Measurements from ENCODE around the gene IMPA2.

Gene IMPA2

DNA sequence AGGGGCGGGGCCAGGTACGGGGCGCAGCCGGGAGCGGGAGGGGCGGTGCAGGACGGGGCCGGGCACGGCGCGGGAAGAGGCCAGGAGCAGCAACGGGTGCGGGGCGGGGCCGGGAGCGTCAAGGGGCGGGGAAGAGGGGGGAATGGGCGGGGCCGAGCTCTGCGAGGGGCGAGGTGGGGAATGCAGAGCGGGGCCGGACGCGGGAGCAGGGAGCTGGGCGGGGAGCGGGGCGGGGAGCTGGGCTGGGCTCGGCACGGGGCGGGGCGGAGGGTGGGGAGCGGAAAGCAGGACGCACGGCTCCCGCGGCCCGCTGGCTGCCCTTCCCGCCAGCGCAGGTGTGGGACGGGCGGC, at the start of gene IMPA2:
Gene IMPA2, plus strand, starts transcription at position 316 of the 351 bp plus-strand sequence. CDS start 163 bp downstream, outside the sequence.
- H3K27me3 ChIP-seq (ENCODE audit: insufficient read depth, low read length, poor library complexity, severe bottlenecking), result no peaks in the 10 kb centered on the region
- H3K9me3 ChIP-seq (ENCODE audit: insufficient read depth, low read depth, low read length), result no peaks in the 10 kb centered on the region
- no peak for TF ChIP-seq EZH2phosphoT487 (IDR thresholded peaks at IDR 0.05; ENCODE audit: borderline replicate concordance)
- TF ChIP-seq, protein P1, sequence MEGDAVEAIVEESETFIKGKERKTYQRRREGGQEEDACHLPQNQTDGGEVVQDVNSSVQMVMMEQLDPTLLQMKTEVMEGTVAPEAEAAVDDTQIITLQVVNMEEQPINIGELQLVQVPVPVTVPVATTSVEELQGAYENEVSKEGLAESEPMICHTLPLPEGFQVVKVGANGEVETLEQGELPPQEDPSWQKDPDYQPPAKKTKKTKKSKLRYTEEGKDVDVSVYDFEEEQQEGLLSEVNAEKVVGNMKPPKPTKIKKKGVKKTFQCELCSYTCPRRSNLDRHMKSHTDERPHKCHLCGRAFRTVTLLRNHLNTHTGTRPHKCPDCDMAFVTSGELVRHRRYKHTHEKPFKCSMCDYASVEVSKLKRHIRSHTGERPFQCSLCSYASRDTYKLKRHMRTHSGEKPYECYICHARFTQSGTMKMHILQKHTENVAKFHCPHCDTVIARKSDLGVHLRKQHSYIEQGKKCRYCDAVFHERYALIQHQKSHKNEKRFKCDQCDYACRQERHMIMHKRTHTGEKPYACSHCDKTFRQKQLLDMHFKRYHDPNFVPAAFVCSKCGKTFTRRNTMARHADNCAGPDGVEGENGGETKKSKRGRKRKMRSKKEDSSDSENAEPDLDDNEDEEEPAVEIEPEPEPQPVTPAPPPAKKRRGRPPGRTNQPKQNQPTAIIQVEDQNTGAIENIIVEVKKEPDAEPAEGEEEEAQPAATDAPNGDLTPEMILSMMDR (conservative IDR thresholded peaks at IDR 0.05; ENCODE audit: low read length), result no peak
- H3K4me2 ChIP-seq (ENCODE audit: low read depth, low read length, poor library complexity, severe bottlenecking), result peak within 1 kb of the TSS; percentile 88
- H3F3A ChIP-seq (ENCODE audit: low read depth), result no peaks in the 10 kb centered on the region
- no peaks in the 10 kb centered on the region for H4K20me1 ChIP-seq (ENCODE audit: insufficient read depth, low read length, poor library complexity, severe bottlenecking)
- peaks cover 10% of the 10 kb centered on the region for H3K4me1 ChIP-seq (ENCODE audit: insufficient read depth, low read length, poor library complexity, severe bottlenecking)
- H3K9ac ChIP-seq (ENCODE audit: low read depth, low read length, poor library complexity, severe bottlenecking), result peak within 1 kb of the TSS; percentile 79
- peak within 1 kb of the TSS; percentile 83 for H3K4me3 ChIP-seq (ENCODE audit: low read length, poor library complexity, severe bottlenecking)
- H3K9me2 ChIP-seq (replicated peaks; ENCODE audit: low read depth, low read length), result no peaks in the 10 kb centered on the region
- H3K36me3 ChIP-seq (ENCODE audit: insufficient read depth, low read length), result no peaks in the 10 kb centered on the region
- H3K79me2 ChIP-seq (ENCODE audit: insufficient read depth, low read length), result no peaks in the 10 kb centered on the region
- peak within 1 kb of the TSS; percentile 97 for H2AFZ ChIP-seq (ENCODE audit: low read length)

DNA sequence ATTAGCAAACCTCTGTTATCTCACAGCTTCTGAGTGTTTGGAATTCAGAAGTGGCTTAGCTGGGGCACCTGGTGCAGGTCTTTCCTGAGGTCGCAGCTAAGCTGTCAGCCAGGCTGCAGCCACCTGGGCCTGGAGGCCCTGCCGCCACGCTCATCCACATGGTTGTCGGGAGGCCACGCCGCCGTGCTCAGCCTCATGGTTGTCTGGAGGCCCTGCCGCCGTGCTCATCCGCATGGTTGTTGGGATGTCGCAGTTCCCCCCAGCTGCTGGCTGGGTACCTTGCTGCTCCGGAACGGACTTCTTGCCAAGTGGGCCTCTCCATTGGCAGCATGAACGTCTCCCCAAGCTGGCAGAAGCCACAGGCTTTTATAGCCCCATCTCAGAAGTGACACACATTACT, 48.9 kb upstream of the IMPA2 start:
- Histone ChIP-seq H3K4me2 (ENCODE audit: low read depth, low read length, poor library complexity, severe bottlenecking) (no peak overlapping the region), H4K20me1 (ENCODE audit: insufficient read depth, low read length, poor library complexity, severe bottlenecking) (no peaks in the 10 kb centered on the region), H3K36me3 (ENCODE audit: insufficient read depth, low read length) (no peaks in the 10 kb centered on the region), H3F3A (ENCODE audit: low read depth) (no peaks in the 10 kb centered on the region), H2AFZ (ENCODE audit: low read length) (no peak overlapping the region), H3K9me3 (ENCODE audit: insufficient read depth, low read depth, low read length) (no peaks in the 10 kb centered on the region), H3K9ac (ENCODE audit: low read depth, low read length, poor library complexity, severe bottlenecking) (no peak overlapping the region), H3K27me3 (ENCODE audit: insufficient read depth, low read length, poor library complexity, severe bottlenecking) (no peaks in the 10 kb centered on the region), H3K79me2 (ENCODE audit: insufficient read depth, low read length) (no peaks in the 10 kb centered on the region), H3K4me3 (ENCODE audit: low read length, poor library complexity, severe bottlenecking) (no peak overlapping the region), H3K4me1 (ENCODE audit: insufficient read depth, low read length, poor library complexity, severe bottlenecking) (no peaks in the 10 kb centered on the region), H3K9me2 (replicated peaks; ENCODE audit: low read depth, low read length) (no peaks in the 10 kb centered on the region)
- TF ChIP-seq EZH2phosphoT487 (IDR thresholded peaks at IDR 0.05; ENCODE audit: borderline replicate concordance), result no peak
- TF ChIP-seq, protein P1 (conservative IDR thresholded peaks at IDR 0.05; ENCODE audit: low read length), result no peak

DNA sequence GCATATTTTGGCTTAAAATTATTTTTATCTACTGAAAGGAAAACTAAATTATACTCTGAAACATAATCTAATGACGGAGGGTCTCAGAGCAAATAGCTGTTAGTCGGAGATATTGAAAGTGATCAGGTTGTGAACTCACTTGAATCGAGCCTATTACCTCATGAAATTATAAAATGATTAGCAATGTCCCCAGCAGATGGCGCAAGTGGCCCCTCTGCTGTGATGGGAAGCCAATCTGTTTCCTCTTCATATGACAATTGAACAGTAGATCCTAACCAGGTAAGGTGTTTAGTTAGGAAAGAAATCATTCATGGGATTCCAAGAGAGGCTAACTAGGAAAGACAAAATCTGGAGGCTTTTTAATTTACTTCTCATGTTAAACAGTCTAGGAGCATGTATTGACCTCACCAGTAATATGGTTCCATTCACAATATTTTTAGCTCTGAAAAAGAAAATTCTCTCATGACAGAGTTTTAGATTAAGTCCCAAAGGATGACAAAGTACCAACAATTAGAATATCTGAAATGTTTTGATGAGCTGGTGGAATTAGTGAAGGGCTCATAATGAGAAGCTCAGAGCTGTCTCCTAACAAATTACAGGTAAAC, 43.3 kb upstream of the IMPA2 start:
- Histone ChIP-seq H2AFZ (ENCODE audit: low read length) (no peak overlapping the region; the same call in 1 of the 2 replicates), H3K9me2 (replicated peaks; ENCODE audit: low read depth, low read length) (no peaks in the 10 kb centered on the region), H3K36me3 (ENCODE audit: insufficient read depth, low read length) (no peaks in the 10 kb centered on the region), H3K9ac (ENCODE audit: low read depth, low read length, poor library complexity, severe bottlenecking) (no peak overlapping the region), H3F3A (ENCODE audit: low read depth) (no peaks in the 10 kb centered on the region), H3K4me3 (ENCODE audit: low read length, poor library complexity, severe bottlenecking) (peak overlapping the region; percentile 38), H3K27me3 (ENCODE audit: insufficient read depth, low read length, poor library complexity, severe bottlenecking) (no peaks in the 10 kb centered on the region), H3K4me2 (ENCODE audit: low read depth, low read length, poor library complexity, severe bottlenecking) (peak overlapping the region; percentile 25), H3K79me2 (ENCODE audit: insufficient read depth, low read length) (no peaks in the 10 kb centered on the region), H3K9me3 (ENCODE audit: insufficient read depth, low read depth, low read length) (no peaks in the 10 kb centered on the region), H4K20me1 (ENCODE audit: insufficient read depth, low read length, poor library complexity, severe bottlenecking) (no peaks in the 10 kb centered on the region), H3K4me1 (ENCODE audit: insufficient read depth, low read length, poor library complexity, severe bottlenecking) (no peaks in the 10 kb centered on the region)
- TF ChIP-seq EZH2phosphoT487 (IDR thresholded peaks at IDR 0.05; ENCODE audit: borderline replicate concordance), result no peak
- TF ChIP-seq, protein P1 (conservative IDR thresholded peaks at IDR 0.05; ENCODE audit: low read length), result peak; percentile 85
